HG03097 (cell line): ENCODE measurements around the gene ZBTB16.

Experiments
- ATAC-seq: cut with Tn5 transposase; IDR thresholded peaks from one replicate; pipeline ENCODE4 v1.9.1; 2021; ENCODE audit not compliant: unreplicated experiment, low FRiP score

The ZBTB16 gene

DNA sequence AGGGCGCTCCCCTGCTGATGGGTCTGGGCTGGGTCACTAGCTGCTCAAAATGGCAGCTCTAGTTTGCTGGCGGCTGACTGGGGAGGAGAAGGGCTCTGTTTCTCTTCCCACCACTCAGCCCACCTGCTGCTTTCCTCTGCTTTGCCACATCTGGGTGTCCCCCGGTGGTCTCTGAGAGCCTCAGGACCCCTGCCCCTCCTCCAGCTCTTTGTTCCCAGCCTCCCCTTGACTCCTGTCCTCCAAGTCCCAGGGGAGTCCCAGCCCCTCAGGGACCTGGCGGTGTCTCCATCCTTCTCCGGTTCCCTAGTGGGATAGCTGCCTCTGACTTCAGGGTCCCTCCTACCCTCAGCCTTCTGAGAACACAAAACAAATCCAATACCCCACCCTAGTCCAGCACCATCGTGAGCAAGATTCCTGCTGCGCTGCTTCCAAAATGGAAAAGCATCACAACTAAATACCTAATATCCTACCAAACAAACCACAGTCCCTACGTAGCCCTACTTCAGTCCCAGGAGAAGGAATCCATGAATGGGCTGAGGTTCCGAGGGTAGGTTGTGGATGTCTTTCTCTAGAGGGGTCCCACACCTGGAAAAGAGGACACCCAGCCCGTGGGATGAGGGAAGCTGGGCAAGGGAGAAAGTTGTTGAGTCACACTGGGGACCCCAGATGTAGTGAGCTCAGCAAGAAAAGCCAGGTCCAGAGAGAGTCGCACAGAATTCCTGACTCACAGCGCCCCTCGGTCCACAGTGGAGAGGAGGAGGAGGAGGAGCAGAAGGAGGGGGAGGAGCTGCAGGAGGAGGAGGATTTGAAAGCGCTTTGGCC, 191.7 kb downstream of the ZBTB16 start:
- ATAC-seq = no peak

GRCh38 chr11:114251815-114252337, 192.4 kb downstream of the ZBTB16 start:
- no peak for ATAC-seq

- ATAC-seq = no peak
Measured at GRCh38 chr11:114252767-114253166, 193.3 kb downstream of the ZBTB16 start.

- ATAC-seq = no peak
Measured at GRCh38 chr11:114253771-114254170, 194.3 kb downstream of the ZBTB16 start.

DNA sequence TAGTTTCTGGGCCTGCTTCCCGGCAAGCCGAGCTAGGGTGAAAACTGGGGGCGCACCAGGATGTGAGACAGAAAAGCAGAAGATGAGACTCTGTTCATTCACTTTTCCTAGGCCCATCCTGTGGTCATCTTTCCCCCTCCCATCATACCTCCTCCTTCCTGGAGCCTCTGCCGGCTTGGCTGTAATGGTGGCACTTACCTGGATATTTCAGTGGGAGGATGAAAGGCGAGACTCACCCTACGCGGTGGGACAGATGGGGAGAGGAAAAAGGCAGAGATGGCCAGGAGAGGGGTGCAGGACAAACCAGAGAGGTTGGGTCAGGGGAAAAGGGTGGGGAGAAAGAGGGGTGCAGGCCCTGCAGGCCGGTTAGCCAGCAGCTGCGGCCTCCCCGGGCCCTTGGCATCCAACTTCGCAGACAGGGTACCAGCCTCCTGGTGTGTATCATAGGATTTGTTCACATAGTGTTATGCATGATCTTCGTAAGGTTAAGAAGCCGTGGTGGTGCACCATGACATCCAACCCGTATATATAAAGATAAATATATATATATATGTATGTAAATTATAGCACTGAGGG, 195.1 kb downstream of the ZBTB16 start:
- ATAC-seq = no peak

- no peak for ATAC-seq
Measured at GRCh38 chr11:114255289-114255688, 195.8 kb downstream of the ZBTB16 start.

GRCh38 chr11:114256176-114256966, 196.9 kb downstream of the ZBTB16 start:
- ATAC-seq = no peak

DNA sequence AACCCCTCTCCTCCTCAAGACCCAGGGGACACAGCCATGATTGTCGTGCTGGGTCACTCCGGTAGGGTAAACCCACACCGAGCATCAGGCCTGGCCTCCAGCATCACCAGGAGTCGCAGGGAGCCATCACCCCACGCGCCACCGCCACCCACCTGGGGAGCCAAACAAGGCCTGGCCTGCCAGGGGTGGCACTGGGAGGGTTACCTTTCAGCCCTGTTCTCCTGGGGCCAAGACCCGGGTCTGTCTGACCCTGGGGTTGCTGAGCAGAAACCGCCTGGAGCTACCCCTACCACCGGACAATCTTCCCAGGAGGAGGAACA, 197.4 kb downstream of the ZBTB16 start:
- no peak for ATAC-seq

GRCh38 chr11:114257621-114258558, 198.4 kb downstream of the ZBTB16 start:
- no peak for ATAC-seq

- no peak for ATAC-seq
Measured at GRCh38 chr11:114258696-114259095, 199.2 kb downstream of the ZBTB16 start.

DNA sequence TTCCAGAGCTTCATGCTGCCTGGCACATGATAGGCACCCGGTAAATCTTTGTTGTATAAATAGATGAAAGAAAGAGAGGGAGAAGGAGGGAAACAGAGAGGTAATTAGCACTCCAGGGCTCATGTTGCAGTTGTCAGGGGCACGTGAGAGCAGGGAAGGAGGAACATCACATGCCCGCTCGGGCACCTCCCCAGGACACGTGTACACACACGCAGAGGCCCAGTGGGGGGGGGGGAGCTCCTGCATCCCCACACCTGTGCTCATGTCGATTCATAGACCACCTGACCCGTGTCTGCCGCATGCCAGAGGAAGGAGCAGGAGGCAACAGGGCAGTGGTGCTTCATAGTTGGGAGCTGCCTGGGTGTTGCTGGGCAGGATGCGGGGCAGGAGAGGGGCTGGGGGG, 199.6 kb downstream of the ZBTB16 start:
- no peak for ATAC-seq

DNA sequence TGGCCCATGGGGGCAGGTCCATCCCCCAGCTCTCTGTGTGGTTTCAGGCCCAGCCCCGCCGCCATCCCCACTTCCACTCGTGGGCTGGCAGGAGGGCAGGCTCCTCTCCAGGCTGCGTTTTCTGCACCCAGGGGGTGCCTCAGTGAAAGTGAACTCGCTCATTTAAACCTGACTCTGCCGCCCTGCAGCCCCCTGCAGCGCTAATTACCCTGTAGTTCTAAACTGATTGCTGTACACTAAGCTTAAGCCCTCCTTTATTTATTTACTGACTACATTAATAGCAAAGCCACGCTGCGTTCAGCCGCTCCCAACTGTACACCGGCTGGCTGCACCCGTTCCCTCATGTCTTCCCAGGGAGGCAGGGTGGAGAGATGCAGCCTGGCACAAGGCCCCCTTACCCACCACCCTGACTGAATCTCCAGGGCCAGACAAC, 200.1 kb downstream of the ZBTB16 start:
- no peak for ATAC-seq

- ATAC-seq = no peak
Measured at GRCh38 chr11:114260077-114260476, 200.6 kb downstream of the ZBTB16 start.

- no peak for ATAC-seq
Measured at GRCh38 chr11:114260483-114260882, 201.0 kb downstream of the ZBTB16 start.

- ATAC-seq = no peak
Measured at GRCh38 chr11:114261791-114262190, 202.3 kb downstream of the ZBTB16 start.

GRCh38 chr11:114262681-114263512, 203.4 kb downstream of the ZBTB16 start:
- no peak for ATAC-seq

DNA sequence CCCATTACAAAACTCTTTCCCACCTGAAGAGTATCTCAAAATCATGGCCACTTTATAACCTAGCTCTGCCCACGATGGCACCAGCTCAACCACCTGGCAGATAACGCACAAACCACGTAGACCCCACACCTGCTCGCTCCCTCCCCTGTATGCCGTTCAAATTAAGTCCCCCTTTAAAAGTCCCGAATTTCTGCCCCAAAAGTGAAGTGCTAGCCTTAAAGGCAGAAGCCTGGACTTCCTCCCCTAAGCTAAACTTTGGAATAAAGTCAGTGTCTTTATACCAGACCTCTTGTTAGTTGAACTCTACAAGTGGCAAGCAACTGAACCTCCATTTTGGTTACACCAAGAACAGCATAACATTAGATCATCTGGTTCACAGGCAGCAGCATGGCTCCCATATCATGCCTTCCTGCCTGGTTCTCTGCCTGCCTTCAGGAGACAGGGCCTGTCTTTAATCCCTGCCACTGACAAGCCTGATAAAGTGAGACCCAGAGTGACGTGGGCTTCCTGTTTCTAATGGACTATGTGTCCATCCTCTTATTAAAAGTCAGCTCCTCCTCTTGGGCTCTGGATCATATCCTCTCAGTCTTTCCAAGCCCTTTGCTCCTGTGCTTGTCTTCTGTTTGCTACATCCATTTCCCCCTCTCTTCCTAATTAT, 204.1 kb downstream of the ZBTB16 start:
- ATAC-seq = no peak

GRCh38 chr11:114264381-114264780, 204.9 kb downstream of the ZBTB16 start:
- no peak for ATAC-seq
